H1 (cell line): ENCODE results near the gene LRRC61. TPM values are rescaled to one million over a fixed set of nuclear protein-coding genes. Genes with fewer than 3 reads are reported as not detected.

ENCODE experiments used
- ASH2L ChIP-seq: fragments of 200-600, 300-600 bp; sonication (generic); IDR thresholded peaks from one replicate; pipeline ENCODE4 v1.7.1; 2017; ENCODE audit warnings: low read length
- CTCF ChIP-seq, 3 experiments: IDR thresholded peaks; 1 replicate in 2 of 3; 2 replicates in 1 of 3; pipeline versions ENCODE4 v1.5.1 to v1.6.1; 2011; ENCODE audit warnings: low read length in 3 of 3, mild to moderate bottlenecking in 3 of 3, inconsistent platforms in 2 of 3, low read depth in 1 of 3, moderate library complexity in 1 of 3; ENCODE audit not compliant: insufficient read depth in 1 of 3; ENCODE audit errors: control extremely low read depth in 1 of 3
- EGR1 ChIP-seq: IDR thresholded peaks from 2 replicates; pipeline ENCODE4 v1.6.1; 2011; ENCODE audit warnings: low read depth, low read length, borderline replicate concordance
- EP300 ChIP-seq, 2 experiments: IDR thresholded peaks; 1 replicate in 1 of 2; 2 replicates in 1 of 2; pipeline ENCODE4 v1.6.1; 2011 to 2012; ENCODE audit warnings: low read depth in 2 of 2, low read length in 2 of 2, mild to moderate bottlenecking in 2 of 2, borderline replicate concordance in 1 of 2, inconsistent platforms in 1 of 2, moderate library complexity in 1 of 2
- EZH2 ChIP-seq: fragments of 200-600 bp; sonication (generic); IDR thresholded peaks from 2 replicates; pipeline ENCODE4 v1.7.1; 2012; ENCODE audit warnings: low read depth, mild to moderate bottlenecking, moderate library complexity, low read length, inconsistent platforms; ENCODE audit not compliant: severe bottlenecking
- FOSL1 ChIP-seq: IDR thresholded peaks from 2 replicates; pipeline ENCODE4 v1.6.1; 2011; ENCODE audit warnings: mild to moderate bottlenecking, low read depth, low read length, moderate library complexity; ENCODE audit not compliant: insufficient read depth
- GTF2F1 ChIP-seq: IDR thresholded peaks from 2 replicates; pipeline ENCODE4 v1.6.1; 2012; ENCODE audit warnings: low read depth, low read length, improper control_type of control experiment, borderline replicate concordance
- HDAC2 ChIP-seq, 2 experiments: fragments of 300-600 bp in 1 of 2; sonication (generic) in 1 of 2; IDR thresholded peaks; 2 replicates each; pipeline ENCODE4 v1.6.1; 2011 to 2012; ENCODE audit warnings: low read depth in 2 of 2, low read length in 2 of 2, mild to moderate bottlenecking in 2 of 2, moderate library complexity in 2 of 2, borderline replicate concordance in 1 of 2, inconsistent platforms in 1 of 2
- POLR2A ChIP-seq, 2 experiments: IDR thresholded peaks; 1 replicate in 1 of 2; 2 replicates in 1 of 2; pipeline ENCODE4 v1.6.1; 2011; ENCODE audit warnings: low read depth in 2 of 2, low read length in 2 of 2, mild to moderate bottlenecking in 2 of 2; ENCODE audit errors: control extremely low read depth in 1 of 2
- POU5F1 ChIP-seq: IDR thresholded peaks from 2 replicates; pipeline ENCODE4 v1.6.1; 2011; ENCODE audit warnings: low read depth, mild to moderate bottlenecking, low read length, moderate library complexity
- RBBP5 ChIP-seq: IDR thresholded peaks from 2 replicates; pipeline ENCODE4 v1.7.1; 2012; ENCODE audit warnings: low read depth, mild to moderate bottlenecking, inconsistent platforms, low read length, moderate library complexity, borderline replicate concordance
- SIN3A ChIP-seq, 2 experiments: IDR thresholded peaks in 1 of 2; conservative IDR thresholded peaks in 1 of 2; 2 replicates each; pipeline ENCODE4 v1.6.1; 2011 to 2012; ENCODE audit warnings: low read length in 2 of 2, improper control_type of control experiment in 1 of 2, low read depth in 1 of 2, mild to moderate bottlenecking in 1 of 2
- TAF1 ChIP-seq: IDR thresholded peaks from 2 replicates; pipeline ENCODE4 v1.6.1; 2011; ENCODE audit warnings: mild to moderate bottlenecking, low read depth, low read length
- TBP ChIP-seq: IDR thresholded peaks from 2 replicates; pipeline ENCODE4 v1.6.1; 2011; ENCODE audit warnings: low read depth, low read length, improper control_type of control experiment
- USF2 ChIP-seq: IDR thresholded peaks from 2 replicates; pipeline ENCODE4 v1.6.1; 2011; ENCODE audit warnings: low read length, improper control_type of control experiment
- YY1 ChIP-seq: IDR thresholded peaks from 2 replicates; pipeline ENCODE4 v1.6.1; 2011; ENCODE audit warnings: low read depth, mild to moderate bottlenecking, low read length
- polyA plus RNA-seq, 7 experiments: library from polyadenylated mRNA; depleted of rRNA in 3 of 7; stranded (reverse) in 5 of 7; unstranded in 2 of 7; fragments of >200 nt in 5 of 7; fragments of 200-250 nt in 2 of 7; gene quantifications; 1 replicate in 5 of 7; 2 replicates in 1 of 7; 4 replicates in 1 of 7; pipeline versions ENCODE4 v1.2.1 to v1.2.3, GENCODE V29; 2011 to 2013; ENCODE audit warnings: missing spikeins in 2 of 7, mixed read lengths in 2 of 7
- total RNA-seq: library from RNA; stranded (reverse); fragmentation: NEBNext Ultra II Directional; extraction: Animal tissue kit (Norgen Biotek cat#: 25700); gene quantifications from 2 replicates; pipeline ENCODE4 v1.2.1, GENCODE V29; 2021
- TF ChIP-seq, protein P1 (sequence below): IDR thresholded peaks from 2 replicates; pipeline ENCODE4 v1.6.1; 2012; ENCODE audit warnings: inconsistent platforms

The LRRC61 gene
- total and polyA plus RNA-seq, 2 of the 8 experiments (the other 6 are each of a cell fraction or from before 2014, with no cell fraction given), result 0.73 to 44.8 TPM

GRCh38 chr7:150368096-150368883 is 45.1 kb downstream of the LRRC61 start, which contains the start of gene REPIN1 (continued):
- TF ChIP-seq, protein P1, sequence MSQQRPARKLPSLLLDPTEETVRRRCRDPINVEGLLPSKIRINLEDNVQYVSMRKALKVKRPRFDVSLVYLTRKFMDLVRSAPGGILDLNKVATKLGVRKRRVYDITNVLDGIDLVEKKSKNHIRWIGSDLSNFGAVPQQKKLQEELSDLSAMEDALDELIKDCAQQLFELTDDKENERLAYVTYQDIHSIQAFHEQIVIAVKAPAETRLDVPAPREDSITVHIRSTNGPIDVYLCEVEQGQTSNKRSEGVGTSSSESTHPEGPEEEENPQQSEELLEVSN, result peak; percentile 62
- no peak for TF ChIP-seq EZH2
- peak in 1 of 2 experiments; percentile 17; a peak in 1 of 3 replicates for TF ChIP-seq EP300 (IDR thresholded peaks at IDR 0.05; ENCODE audit: borderline replicate concordance in 1 of 2, low read depth in 2 of 2, low read length in 2 of 2)
- TF ChIP-seq POLR2A (IDR thresholded peaks at IDR 0.05; ENCODE audit: control extremely low read depth in 1 of 2, low read depth in 2 of 2, low read length in 2 of 2), result peak in 1 of 2 experiments; percentile 41; a peak in 2 of 3 replicates
- TF ChIP-seq SIN3A (conservative IDR thresholded peaks at IDR 0.05 in 1 of 2, IDR thresholded peaks at IDR 0.05 in 1 of 2; ENCODE audit: low read depth in 1 of 2, low read length in 2 of 2), result peak in 1 of 2 experiments; percentile 47; a peak in 2 of 4 replicates
- TF ChIP-seq CTCF (IDR thresholded peaks at IDR 0.05; ENCODE audit: control extremely low read depth in 1 of 3, insufficient read depth in 1 of 3, low read depth in 1 of 3, low read length in 3 of 3), result no peak
- 0 out of 4 replicates have a peak, but pooled peaks of 1 of the 2 experiments have one; percentile 17 for TF ChIP-seq HDAC2 (IDR thresholded peaks at IDR 0.05; ENCODE audit: borderline replicate concordance in 1 of 2, low read depth in 2 of 2, low read length in 2 of 2)
- no peak; the same call in none of the 2 replicates for TF ChIP-seq TAF1
- TF ChIP-seq EGR1, result 0 out of 2 replicates have a peak, but pooled peaks have one; percentile 19
- TF ChIP-seq RBBP5, result peak; percentile 32; the same call in 1 of the 2 replicates
- peak; percentile 44; the same call in 1 of the 2 replicates for TF ChIP-seq TBP
- TF ChIP-seq YY1, result no peak
- TF ChIP-seq USF2, result peak; percentile 84
- TF ChIP-seq POU5F1, result no peak
- no peak for TF ChIP-seq FOSL1
- 0 out of 2 replicates have a peak, but pooled peaks have one; percentile 11 for TF ChIP-seq GTF2F1
- TF ChIP-seq ASH2L, result peak; percentile 55
